Measurements from ENCODE around the gene PLPP7. TPM values are rescaled to one million over a fixed set of nuclear protein-coding genes. Genes with fewer than 3 reads are reported as not detected.

The PLPP7 gene
- total and polyA plus RNA-seq, 5 donors: 96.3 to 160 (median 109) TPM

DNA sequence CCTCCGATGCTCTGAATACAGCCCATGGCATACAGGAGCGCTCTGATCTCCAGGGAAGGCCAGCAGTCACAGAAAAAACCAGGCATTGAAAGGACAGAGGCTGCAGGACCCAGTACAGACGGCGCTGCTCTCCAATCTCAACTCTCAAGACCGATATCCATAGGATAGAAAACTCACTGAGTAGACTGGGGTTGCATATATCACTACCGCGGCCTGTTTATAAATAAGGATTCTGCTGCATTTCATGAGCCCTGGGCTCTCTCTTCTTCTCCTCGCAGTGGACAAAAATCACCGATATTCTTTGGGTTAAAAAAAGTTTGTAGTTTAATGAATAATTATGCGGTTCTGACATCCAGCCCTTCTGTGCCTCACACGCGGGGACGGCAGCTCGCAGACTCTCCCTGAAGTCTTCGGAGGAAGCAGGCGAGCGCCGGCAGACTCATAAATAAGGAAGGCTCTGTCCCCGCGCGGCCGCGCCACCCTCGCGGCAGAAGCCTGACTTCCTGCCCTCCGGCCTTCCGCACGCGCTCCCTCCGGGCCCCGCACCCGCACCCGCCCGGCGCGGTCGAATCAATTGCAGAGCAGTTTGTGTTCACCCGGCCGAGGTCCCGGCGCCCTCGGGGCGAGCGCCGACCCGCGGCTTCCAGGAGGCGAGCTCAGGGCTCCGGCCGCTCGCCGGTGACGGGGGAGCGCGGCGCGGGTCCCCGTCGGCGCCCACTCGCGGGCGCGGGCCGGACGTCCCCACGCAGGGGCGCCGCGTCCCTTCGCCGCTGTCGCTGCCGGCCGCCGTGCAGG, 13.2 kb upstream of the PLPP7 start, which contains the start of gene FAM78A:
Gene FAM78A (minus strand): TSS at position 417 of the 795 bp plus-strand sequence. CDS start 331 bp downstream, at position 86.
- Histone ChIP-seq H3K9me3 (ENCODE audit: control insufficient read depth, low read length) (no peaks in the 10 kb centered on the region), H3K4me3 (ENCODE audit: low read length) (peak within 1 kb of the TSS; percentile 86), H3K27ac (ENCODE audit: low read length) (peak within 1 kb of the TSS; percentile 98), H3K4me1 (ENCODE audit: control insufficient read depth, insufficient read depth, low read length) (peaks cover under 1% of the 10 kb centered on the region), H3K27me3 (ENCODE audit: control insufficient read depth, insufficient read depth) (no peaks in the 10 kb centered on the region)
- WGBS: 5% methylated on average over 76 of the region's 76 CpGs
- ATAC-seq: peak in 1 of 2 donors; percentile 2
- intact Hi-C loops (cut with DNase I): loop anchor here (5.0 to 10.0 kb wide), 5 partner anchors 39 to 101 kb away; no protein-coding TSS in a partner anchor
- peak; percentile 67 to 88 (median 87) for DNase-seq

DNA sequence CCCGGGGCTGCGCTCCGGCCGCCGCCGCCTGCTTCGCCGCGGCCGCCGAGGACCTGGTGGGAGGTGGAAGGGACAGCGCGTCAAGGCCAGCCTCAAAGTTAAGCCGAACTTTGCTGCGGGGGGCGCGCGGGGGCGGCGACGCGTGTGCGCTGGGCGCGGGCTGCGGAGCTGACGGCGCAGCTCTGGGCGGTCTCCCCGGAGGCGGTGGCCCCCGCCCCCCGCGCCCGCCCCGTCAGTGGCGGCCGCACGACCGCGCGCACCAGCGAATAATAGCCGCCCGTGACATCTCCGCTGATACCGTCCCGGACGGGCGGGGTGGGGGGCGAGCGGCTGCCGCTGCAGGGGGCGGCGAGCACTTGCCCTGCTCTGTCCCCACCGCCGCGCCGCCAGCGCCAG, 12.6 kb upstream of the PLPP7 start:
- Histone ChIP-seq H3K27ac (ENCODE audit: low read length) (peak overlapping the region; percentile 98), H3K27me3 (ENCODE audit: control insufficient read depth, insufficient read depth) (no peaks in the 10 kb centered on the region), H3K4me1 (ENCODE audit: control insufficient read depth, insufficient read depth, low read length) (no peaks in the 10 kb centered on the region), H3K9me3 (ENCODE audit: control insufficient read depth, low read length) (no peaks in the 10 kb centered on the region), H3K4me3 (ENCODE audit: low read length) (peak overlapping the region; percentile 86)
- DNase-seq: peak in 2 of 3 donors; percentile 78 to 82
- under 1% methylated on average over 60 of the region's 60 CpGs for WGBS
- ATAC-seq: peak; percentile 3 to 15
- intact Hi-C loops (cut with DNase I): loop anchor here (5.0 to 10.0 kb wide), 5 partner anchors 40 to 102 kb away; no protein-coding TSS in a partner anchor

GRCh38 chr9:131277287-131277909, 12.1 kb upstream of the PLPP7 start:
- WGBS: under 1% methylated on average over 78 of the region's 78 CpGs
- Histone ChIP-seq H3K4me3 (ENCODE audit: low read length) (peak overlapping the region; percentile 86), H3K9me3 (ENCODE audit: control insufficient read depth, low read length) (no peaks in the 10 kb centered on the region), H3K4me1 (ENCODE audit: control insufficient read depth, insufficient read depth, low read length) (no peaks in the 10 kb centered on the region), H3K27me3 (ENCODE audit: control insufficient read depth, insufficient read depth) (no peaks in the 10 kb centered on the region), H3K27ac (ENCODE audit: low read length) (peak overlapping the region; percentile 65)
- ATAC-seq (no peak), DNase-seq (peak in 1 of 3 donors; percentile 68)
- intact Hi-C loops (cut with DNase I): loop anchor here (5.0 to 10.0 kb wide), 5 partner anchors 40 to 103 kb away; no protein-coding TSS in a partner anchor

DNA sequence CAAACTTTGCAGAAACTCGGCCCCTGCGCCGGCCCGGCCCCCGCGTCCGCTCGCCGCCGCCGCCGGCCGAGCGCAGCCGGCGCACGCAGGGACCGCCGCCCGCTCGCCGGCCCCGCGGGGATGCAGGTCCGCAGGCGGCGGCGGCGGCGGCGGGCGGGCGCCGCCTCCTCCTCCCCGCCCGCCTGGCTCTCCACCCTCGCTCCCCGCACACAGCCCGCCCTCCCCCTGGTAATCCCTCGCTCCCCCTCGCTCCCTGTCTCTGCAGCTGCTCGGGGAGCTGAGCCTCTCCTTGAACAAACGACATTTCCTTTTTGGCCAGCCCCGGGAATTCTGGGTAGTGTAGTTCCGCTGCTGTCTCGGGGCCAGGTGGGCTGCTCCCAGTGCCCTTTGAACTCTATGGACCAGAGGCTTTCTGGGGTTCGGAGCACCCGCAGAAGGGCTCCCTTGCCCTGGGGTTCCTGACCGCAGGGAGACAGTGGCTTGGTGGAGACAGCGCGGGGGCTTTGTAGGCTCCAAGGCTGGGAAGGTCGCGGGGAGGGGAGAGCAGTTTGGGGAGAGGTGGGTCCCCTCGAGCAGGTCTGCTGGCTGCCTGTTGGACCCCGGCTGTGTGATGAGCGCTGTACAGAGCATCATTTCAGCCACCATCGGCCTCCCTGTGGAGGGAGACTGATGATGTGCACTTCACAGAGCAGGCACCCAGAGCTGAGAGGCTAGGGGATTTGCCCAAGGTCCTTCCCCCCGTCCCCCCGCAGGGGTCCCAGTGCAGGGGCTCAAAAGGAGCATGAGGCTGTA, 11.4 kb upstream of the PLPP7 start:
- peak overlapping the region; percentile 83 for H3K27ac ChIP-seq (ENCODE audit: low read length)
- WGBS: 8% methylated on average over 58 of the region's 59 CpGs
- H3K27me3 ChIP-seq (ENCODE audit: control insufficient read depth, insufficient read depth): no peaks in the 10 kb centered on the region

GRCh38 chr9:131278702-131279111, 10.8 kb upstream of the PLPP7 start:
- Histone ChIP-seq H3K9me3 (ENCODE audit: control insufficient read depth, low read length) (no peaks in the 10 kb centered on the region), H3K27me3 (ENCODE audit: control insufficient read depth, insufficient read depth) (no peaks in the 10 kb centered on the region), H3K4me3 (ENCODE audit: low read length) (no peak overlapping the region), H3K4me1 (ENCODE audit: control insufficient read depth, insufficient read depth, low read length) (no peaks in the 10 kb centered on the region), H3K27ac (ENCODE audit: low read length) (peak overlapping the region; percentile 83)
- no peak for ATAC-seq
- intact Hi-C loops (cut with DNase I): loop anchor here (5.0 to 10.0 kb wide), 5 partner anchors 41 to 104 kb away; no protein-coding TSS in a partner anchor
- DNase-seq: peak in 2 of 3 donors; percentile 58 to 65
- WGBS: 43% methylated on average over 10 of the region's 10 CpGs

More for the DNA sequence above, 11.4 kb upstream of the PLPP7 start:
- intact Hi-C loops (cut with DNase I): loop anchor here (5.0 to 10.0 kb wide), 5 partner anchors 41 to 103 kb away; no protein-coding TSS in a partner anchor
- peak; percentile 64 to 69 for ATAC-seq
- H3K4me3 ChIP-seq (ENCODE audit: low read length): peak overlapping the region; percentile 86
- DNase-seq: peak; percentile 87 to 93 (median 93)
- no peaks in the 10 kb centered on the region for H3K9me3 ChIP-seq (ENCODE audit: control insufficient read depth, low read length)
- H3K4me1 ChIP-seq (ENCODE audit: control insufficient read depth, insufficient read depth, low read length): no peaks in the 10 kb centered on the region

DNA sequence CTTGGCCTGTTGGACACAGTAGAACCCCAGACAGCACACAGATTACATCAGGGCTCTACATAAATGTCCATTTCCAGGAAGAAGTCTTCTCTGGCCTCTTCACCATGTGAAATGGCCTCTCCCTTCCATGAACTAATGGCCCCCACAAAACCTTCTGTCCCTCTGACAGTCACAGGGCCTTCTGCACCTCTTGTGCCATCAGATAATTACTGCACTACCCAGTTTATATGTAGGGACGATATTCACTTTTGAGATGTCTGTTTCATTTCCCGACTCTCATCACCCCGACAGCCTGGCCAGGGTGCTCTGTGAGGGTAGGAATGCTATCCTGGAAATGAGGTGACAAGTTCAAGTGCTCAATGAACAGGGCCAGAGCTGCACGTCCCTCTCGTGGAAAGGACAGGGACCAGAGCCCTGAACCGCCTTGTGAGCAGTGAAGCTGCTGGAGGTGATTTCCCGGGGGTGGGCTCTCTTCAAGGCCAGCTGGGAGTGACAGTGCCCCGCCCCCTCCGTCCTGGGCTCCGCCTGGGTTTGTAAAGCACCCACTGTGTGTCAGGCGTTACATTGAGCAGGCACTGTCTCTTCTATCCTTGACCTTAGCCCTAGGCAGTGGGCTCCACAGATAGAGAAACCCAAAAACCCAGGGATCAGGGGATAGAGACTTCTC, 10.2 kb upstream of the PLPP7 start:
- Histone ChIP-seq H3K4me1 (ENCODE audit: control insufficient read depth, insufficient read depth, low read length) (no peaks in the 10 kb centered on the region), H3K9me3 (ENCODE audit: control insufficient read depth, low read length) (no peaks in the 10 kb centered on the region), H3K27me3 (ENCODE audit: control insufficient read depth, insufficient read depth) (no peaks in the 10 kb centered on the region), H3K4me3 (ENCODE audit: low read length) (no peak overlapping the region), H3K27ac (ENCODE audit: low read length) (peak overlapping the region; percentile 83)
- WGBS: 55% methylated on average over 11 of the region's 11 CpGs
- DNase-seq (peak in 2 of 3 donors; percentile 64 to 67), ATAC-seq (peak; percentile 4 to 15)
- intact Hi-C loops (cut with DNase I): loop anchor here (5.0 to 10.0 kb wide), 5 partner anchors 42 to 105 kb away; no protein-coding TSS in a partner anchor

DNA sequence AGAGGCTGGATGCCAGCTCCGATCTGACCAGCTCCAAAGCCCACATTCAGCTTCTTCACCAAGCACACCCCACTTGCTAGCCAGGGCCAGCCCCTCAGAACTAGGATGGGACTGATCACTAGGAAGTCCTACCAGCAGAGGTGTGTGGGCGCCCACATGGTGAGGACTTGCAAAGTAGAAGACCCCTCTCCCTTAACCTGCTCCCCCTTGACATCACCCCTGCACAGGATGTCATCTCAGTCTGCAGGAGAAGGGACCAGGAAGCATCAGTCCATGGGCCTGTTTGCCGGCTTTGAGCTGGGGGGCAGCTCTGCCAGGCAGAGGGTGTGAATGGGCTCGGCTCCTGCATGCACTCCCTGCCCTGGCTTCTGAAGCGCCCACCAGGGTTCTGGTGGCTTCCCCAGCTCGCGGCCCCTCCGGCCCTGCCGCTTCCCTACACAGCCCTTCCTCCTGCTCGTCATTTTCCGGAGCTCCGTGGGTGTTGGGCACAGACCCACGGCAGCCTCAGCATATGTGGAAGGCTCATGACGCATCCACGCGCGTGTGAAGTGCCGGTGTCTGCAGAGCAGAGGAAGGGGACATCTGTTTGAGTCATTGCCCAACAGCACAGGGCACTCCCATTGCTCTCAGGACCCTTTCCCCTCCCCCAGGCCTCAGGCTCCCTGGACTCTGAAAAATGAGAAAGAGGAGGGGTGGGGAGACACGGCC, 9.5 kb upstream of the PLPP7 start:
- Histone ChIP-seq H3K27ac (ENCODE audit: low read length) (peak overlapping the region; percentile 83), H3K4me3 (ENCODE audit: low read length) (no peak overlapping the region), H3K4me1 (ENCODE audit: control insufficient read depth, insufficient read depth, low read length) (no peaks in the 10 kb centered on the region), H3K9me3 (ENCODE audit: control insufficient read depth, low read length) (no peaks in the 10 kb centered on the region), H3K27me3 (ENCODE audit: control insufficient read depth, insufficient read depth) (no peaks in the 10 kb centered on the region)
- WGBS: 57% methylated on average over 19 of the region's 19 CpGs
- intact Hi-C loops (cut with DNase I): loop anchor here (5.0 to 10.0 kb wide), 6 partner anchors 43 to 105 kb away; no protein-coding TSS in a partner anchor
- DNase-seq (peak in 2 of 3 donors; percentile 47 to 48), ATAC-seq (no peak)

DNA sequence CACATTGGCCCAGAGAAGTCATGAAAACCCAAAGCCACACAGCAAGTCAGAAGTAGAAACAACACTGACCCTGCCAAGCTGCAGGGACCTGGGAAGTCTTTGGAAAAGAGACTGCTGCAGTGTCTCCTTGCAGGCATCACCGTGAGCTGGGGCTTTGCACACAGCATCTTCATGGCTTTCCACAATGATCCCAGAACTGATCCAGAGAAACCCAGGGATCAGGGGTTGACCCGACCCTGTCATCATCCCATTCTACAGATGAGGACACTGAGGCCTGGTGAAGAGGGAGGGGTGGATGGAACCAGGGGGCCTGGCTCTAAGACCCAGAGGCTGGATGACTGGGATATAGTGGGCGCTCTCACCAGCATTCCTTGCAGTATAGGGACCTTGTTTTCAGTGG, 8.9 kb upstream of the PLPP7 start:
- DNase-seq (peak in 1 of 3 donors; percentile 26), ATAC-seq (no peak)
- H3K27me3 ChIP-seq (ENCODE audit: control insufficient read depth, insufficient read depth): no peaks in the 10 kb centered on the region
- intact Hi-C loops (cut with DNase I): loop anchor here in 1 of 4 donors (10.0 kb wide), 1 partner anchor 54 kb away; no protein-coding TSS in a partner anchor
- WGBS: 87% methylated on average over 3 of the region's 3 CpGs
- H3K4me3 ChIP-seq (ENCODE audit: low read length): no peak overlapping the region
- H3K9me3 ChIP-seq (ENCODE audit: control insufficient read depth, low read length): no peaks in the 10 kb centered on the region
- H3K27ac ChIP-seq (ENCODE audit: low read length): no peak overlapping the region
- no peaks in the 10 kb centered on the region for H3K4me1 ChIP-seq (ENCODE audit: control insufficient read depth, insufficient read depth, low read length)

DNA sequence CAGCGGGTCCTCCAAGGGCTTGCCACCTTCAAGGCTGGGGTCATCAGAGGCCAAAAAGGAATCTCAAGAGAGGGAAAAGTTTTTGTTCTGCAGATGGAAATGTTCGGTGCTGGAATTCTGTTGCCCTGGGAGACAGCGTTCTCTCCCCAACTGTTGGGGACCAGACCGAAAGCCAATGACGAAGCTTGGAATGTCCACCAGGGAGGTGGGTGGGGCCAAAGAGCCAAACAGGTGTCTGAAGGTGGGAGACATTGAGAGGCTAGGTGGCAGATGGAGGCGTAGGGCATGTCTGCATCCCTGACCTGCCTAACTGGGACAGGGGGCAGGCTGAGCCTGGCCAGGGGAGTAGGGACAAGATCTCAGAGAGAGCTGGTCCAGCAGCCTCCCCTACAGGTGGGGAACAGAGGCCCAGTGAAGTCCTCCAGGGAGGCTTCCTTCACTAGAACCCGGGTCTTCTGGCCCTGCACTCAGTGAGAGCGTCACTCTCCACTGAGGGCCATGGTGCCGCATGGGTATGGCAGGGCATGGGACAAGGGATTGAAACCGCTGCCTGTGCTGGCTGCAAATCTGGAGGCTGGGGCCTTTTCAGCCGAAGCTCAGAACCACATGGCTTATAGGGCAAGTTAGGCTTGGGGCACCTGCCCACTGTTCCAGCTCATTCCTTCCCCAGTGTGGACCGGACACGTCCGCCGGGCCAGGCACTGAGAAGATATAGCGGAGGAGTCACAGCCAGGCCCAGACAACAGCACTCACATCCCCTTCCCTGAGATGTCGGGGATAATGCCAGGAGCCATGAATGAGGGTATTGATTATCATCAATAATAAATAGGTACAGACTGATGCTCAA, 8.2 kb upstream of the PLPP7 start:
- ATAC-seq (no peak), DNase-seq (peak in 2 of 3 donors; percentile 23 to 37)
- Histone ChIP-seq H3K4me1 (ENCODE audit: control insufficient read depth, insufficient read depth, low read length) (no peaks in the 10 kb centered on the region), H3K27me3 (ENCODE audit: control insufficient read depth, insufficient read depth) (no peaks in the 10 kb centered on the region), H3K9me3 (ENCODE audit: control insufficient read depth, low read length) (no peaks in the 10 kb centered on the region), H3K27ac (ENCODE audit: low read length) (no peak overlapping the region), H3K4me3 (ENCODE audit: low read length) (no peak overlapping the region)
- intact Hi-C loops (cut with DNase I): loop anchor here in 1 of 4 donors (10.0 kb wide), 1 partner anchor 53 kb away; no protein-coding TSS in a partner anchor
- 83% methylated on average over 17 of the region's 17 CpGs for WGBS
